ENCODE measurements around the gene SUSD6.

- TF ChIP-seq CTCF (conservative IDR thresholded peaks at IDR 0.05; ENCODE audit: low read length) (no peak), EZH2phosphoT487 (IDR thresholded peaks at IDR 0.05; ENCODE audit: borderline replicate concordance, low read depth, low read length) (no peak)
Observed at GRCh38 chr14:69696633-69697557, 85.5 kb downstream of the SUSD6 start.
